ENCODE results near the gene GFRA1.

DNA sequence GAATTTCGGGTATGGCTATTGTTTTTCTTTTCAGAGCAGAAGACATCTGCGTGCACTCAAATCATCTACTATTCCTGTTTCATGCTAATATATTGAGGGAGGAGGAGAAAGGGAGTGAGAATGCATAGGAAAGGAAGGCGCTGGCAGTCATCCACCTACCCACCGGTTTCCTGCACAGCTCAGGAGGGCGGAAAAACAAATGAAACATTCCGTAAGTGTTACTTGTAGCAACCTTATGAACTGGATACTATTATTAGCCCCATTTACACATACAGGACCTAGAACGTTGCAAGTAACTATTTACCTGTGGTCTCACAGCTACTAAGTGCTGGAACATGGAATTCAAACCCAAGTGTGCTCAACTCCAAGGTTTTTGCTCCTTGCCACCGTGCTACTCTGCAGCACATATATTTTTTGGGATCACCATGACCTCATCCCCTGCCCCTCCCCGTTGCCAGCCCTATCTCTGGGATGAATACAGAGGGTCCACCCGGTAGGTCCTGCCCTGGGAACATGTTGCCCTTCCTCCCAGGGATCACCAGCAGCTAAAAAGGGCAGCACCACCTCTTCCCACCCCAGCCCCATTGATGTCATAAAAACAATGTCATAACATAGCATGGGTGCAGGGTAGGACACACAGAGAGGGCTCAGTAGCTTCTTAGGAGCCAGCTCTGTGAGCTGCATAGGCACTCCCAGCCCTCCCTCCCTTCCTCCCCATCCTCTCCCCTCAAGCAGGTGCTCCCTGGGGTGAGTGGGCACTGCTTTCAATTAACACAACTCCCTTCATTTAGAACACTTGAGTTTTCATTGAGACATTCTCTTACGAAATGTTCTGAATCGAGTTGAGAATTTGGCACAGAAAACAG lies 16.9 kb downstream of the GFRA1 start:
- TF ChIP-seq MYC (IDR thresholded peaks at IDR 0.05; ENCODE audit: low read depth, low read length) (no peak), EZH2 (IDR thresholded peaks at IDR 0.05; ENCODE audit: borderline replicate concordance, low read depth, low read length, severe bottlenecking) (no peak), POLR2AphosphoS5 (IDR thresholded peaks at IDR 0.05; ENCODE audit: insufficient read depth, low read depth, low read length) (no peak), POLR2A (IDR thresholded peaks at IDR 0.05; ENCODE audit: low read depth, low read length) (no peak), FOS (IDR thresholded peaks at IDR 0.05; ENCODE audit: borderline replicate concordance, insufficient read depth, low read length) (no peak), JUN (IDR thresholded peaks at IDR 0.05; ENCODE audit: borderline replicate concordance, insufficient read depth, insufficient read length, low read depth) (no peak), GATA2 (IDR thresholded peaks at IDR 0.05; ENCODE audit: insufficient read depth, insufficient read length, low read depth, low read length) (no peak)
- TF ChIP-seq, protein P1, sequence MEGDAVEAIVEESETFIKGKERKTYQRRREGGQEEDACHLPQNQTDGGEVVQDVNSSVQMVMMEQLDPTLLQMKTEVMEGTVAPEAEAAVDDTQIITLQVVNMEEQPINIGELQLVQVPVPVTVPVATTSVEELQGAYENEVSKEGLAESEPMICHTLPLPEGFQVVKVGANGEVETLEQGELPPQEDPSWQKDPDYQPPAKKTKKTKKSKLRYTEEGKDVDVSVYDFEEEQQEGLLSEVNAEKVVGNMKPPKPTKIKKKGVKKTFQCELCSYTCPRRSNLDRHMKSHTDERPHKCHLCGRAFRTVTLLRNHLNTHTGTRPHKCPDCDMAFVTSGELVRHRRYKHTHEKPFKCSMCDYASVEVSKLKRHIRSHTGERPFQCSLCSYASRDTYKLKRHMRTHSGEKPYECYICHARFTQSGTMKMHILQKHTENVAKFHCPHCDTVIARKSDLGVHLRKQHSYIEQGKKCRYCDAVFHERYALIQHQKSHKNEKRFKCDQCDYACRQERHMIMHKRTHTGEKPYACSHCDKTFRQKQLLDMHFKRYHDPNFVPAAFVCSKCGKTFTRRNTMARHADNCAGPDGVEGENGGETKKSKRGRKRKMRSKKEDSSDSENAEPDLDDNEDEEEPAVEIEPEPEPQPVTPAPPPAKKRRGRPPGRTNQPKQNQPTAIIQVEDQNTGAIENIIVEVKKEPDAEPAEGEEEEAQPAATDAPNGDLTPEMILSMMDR (IDR thresholded peaks at IDR 0.05; ENCODE audit: extremely low read depth in 1 of 2, insufficient read depth in 1 of 2, low read depth in 1 of 2, low read length in 2 of 2) = no peak
- TF ChIP-seq, protein P2, sequence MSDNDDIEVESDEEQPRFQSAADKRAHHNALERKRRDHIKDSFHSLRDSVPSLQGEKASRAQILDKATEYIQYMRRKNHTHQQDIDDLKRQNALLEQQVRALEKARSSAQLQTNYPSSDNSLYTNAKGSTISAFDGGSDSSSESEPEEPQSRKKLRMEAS (IDR thresholded peaks at IDR 0.05; ENCODE audit: insufficient read depth, insufficient read length) = no peak
